ENCODE data around the gene RRP7A.

DNA sequence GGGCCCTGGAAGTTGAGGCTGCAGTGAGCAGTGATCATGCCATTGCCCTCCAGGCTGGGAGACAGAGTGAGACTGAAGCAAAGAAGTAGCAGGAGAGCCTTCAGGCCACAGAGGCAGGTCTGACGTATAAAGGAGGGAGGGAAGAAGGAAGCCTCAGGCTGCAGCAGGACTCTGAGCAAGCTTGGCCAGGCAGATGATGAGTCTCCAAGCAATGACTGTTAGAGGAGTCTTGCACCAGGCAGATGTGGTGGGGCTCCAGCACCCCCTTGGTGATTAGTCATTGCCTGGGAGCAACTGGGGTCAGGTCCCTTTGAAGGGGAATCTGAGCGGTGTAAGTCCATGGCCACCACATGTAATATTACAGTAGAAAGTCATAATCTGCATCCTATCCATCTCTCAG is 50.8 kb downstream of the RRP7A start:
- TF ChIP-seq, protein P1, sequence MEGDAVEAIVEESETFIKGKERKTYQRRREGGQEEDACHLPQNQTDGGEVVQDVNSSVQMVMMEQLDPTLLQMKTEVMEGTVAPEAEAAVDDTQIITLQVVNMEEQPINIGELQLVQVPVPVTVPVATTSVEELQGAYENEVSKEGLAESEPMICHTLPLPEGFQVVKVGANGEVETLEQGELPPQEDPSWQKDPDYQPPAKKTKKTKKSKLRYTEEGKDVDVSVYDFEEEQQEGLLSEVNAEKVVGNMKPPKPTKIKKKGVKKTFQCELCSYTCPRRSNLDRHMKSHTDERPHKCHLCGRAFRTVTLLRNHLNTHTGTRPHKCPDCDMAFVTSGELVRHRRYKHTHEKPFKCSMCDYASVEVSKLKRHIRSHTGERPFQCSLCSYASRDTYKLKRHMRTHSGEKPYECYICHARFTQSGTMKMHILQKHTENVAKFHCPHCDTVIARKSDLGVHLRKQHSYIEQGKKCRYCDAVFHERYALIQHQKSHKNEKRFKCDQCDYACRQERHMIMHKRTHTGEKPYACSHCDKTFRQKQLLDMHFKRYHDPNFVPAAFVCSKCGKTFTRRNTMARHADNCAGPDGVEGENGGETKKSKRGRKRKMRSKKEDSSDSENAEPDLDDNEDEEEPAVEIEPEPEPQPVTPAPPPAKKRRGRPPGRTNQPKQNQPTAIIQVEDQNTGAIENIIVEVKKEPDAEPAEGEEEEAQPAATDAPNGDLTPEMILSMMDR (IDR thresholded peaks at IDR 0.05), result no peak
- TF ChIP-seq POLR2A (IDR thresholded peaks at IDR 0.05), result no peak
